ENCODE results near the gene CDH13. TPM values are rescaled to one million over a fixed set of nuclear protein-coding genes. Genes with fewer than 3 reads are reported as not detected.
A peak's percentile ranks its signal among the peaks of the same experiment; 100 is the strongest.

The CDH13 gene
- total RNA-seq, 1 experiment from 2014 or later: 0.56 TPM

- Histone ChIP-seq H3K27me3 (ENCODE audit: low read length) (no peaks in the 10 kb centered on the region), H3K9ac (ENCODE audit: low read length) (peak overlapping the region; percentile 94), H3K79me2 (ENCODE audit: low read length) (peaks cover 21% of the 10 kb centered on the region), H4K20me1 (ENCODE audit: insufficient read depth, low read depth, low read length) (peaks cover 11% of the 10 kb centered on the region), H3K9me3 (ENCODE audit: low read length) (no peaks in the 10 kb centered on the region), H3K4me1 (ENCODE audit: low read length) (peaks cover 19% of the 10 kb centered on the region), H3K9me2 (replicated peaks; ENCODE audit: insufficient read depth, low read length) (no peaks in the 10 kb centered on the region; the same call in 1 of the 2 replicates), H3K4me2 (ENCODE audit: low read depth, low read length, poor library complexity, severe bottlenecking) (peak overlapping the region; percentile 91), H3K4me3 (ENCODE audit: low read length) (peak overlapping the region; percentile 94), H3K27ac (ENCODE audit: low read length) (no peak overlapping the region), H2AFZ (ENCODE audit: low read length) (no peak overlapping the region), H3K36me3 (ENCODE audit: insufficient read depth, low read length) (peaks cover 29% of the 10 kb centered on the region; the same call in 1 of the 2 replicates)
- no peak for DNase-seq
Measured at GRCh38 chr16:83808573-83809014, 1181.8 kb downstream of the CDH13 start.

GRCh38 chr16:83809092-83809491 lies 1182.3 kb downstream of the CDH13 start:
- Histone ChIP-seq H3K79me2 (ENCODE audit: low read length) (peaks cover 21% of the 10 kb centered on the region), H3K27ac (ENCODE audit: low read length) (no peak overlapping the region), H4K20me1 (ENCODE audit: insufficient read depth, low read depth, low read length) (peaks cover 11% of the 10 kb centered on the region), H3K27me3 (ENCODE audit: low read length) (no peaks in the 10 kb centered on the region), H3K9ac (ENCODE audit: low read length) (peak overlapping the region; percentile 94), H3K4me2 (ENCODE audit: low read depth, low read length, poor library complexity, severe bottlenecking) (peak overlapping the region; percentile 91), H2AFZ (ENCODE audit: low read length) (no peak overlapping the region), H3K4me1 (ENCODE audit: low read length) (peaks cover 19% of the 10 kb centered on the region), H3K36me3 (ENCODE audit: insufficient read depth, low read length) (peaks cover 29% of the 10 kb centered on the region; the same call in 1 of the 2 replicates), H3K4me3 (ENCODE audit: low read length) (peak overlapping the region; percentile 94), H3K9me2 (replicated peaks; ENCODE audit: insufficient read depth, low read length) (no peaks in the 10 kb centered on the region; the same call in 1 of the 2 replicates), H3K9me3 (ENCODE audit: low read length) (no peaks in the 10 kb centered on the region)
- no peak for DNase-seq

- H3K36me3 ChIP-seq (ENCODE audit: insufficient read depth, low read length): peaks cover 29% of the 10 kb centered on the region; the same call in 1 of the 2 replicates
- DNase-seq: no peak
- H3K4me2 ChIP-seq (ENCODE audit: low read depth, low read length, poor library complexity, severe bottlenecking): no peak overlapping the region
- no peak overlapping the region for H3K4me3 ChIP-seq (ENCODE audit: low read length)
- H3K4me1 ChIP-seq (ENCODE audit: low read length): peaks cover 18% of the 10 kb centered on the region
- no peaks in the 10 kb centered on the region; the same call in 1 of the 2 replicates for H3K9me2 ChIP-seq (replicated peaks; ENCODE audit: insufficient read depth, low read length)
- no peaks in the 10 kb centered on the region for H3K27me3 ChIP-seq (ENCODE audit: low read length)
- H3K9me3 ChIP-seq (ENCODE audit: low read length): no peaks in the 10 kb centered on the region
- no peak overlapping the region for H2AFZ ChIP-seq (ENCODE audit: low read length)
- H4K20me1 ChIP-seq (ENCODE audit: insufficient read depth, low read depth, low read length): peaks cover 11% of the 10 kb centered on the region
- no peak overlapping the region for H3K9ac ChIP-seq (ENCODE audit: low read length)
- no peak overlapping the region for H3K27ac ChIP-seq (ENCODE audit: low read length)
- peaks cover 21% of the 10 kb centered on the region for H3K79me2 ChIP-seq (ENCODE audit: low read length)
Measured at GRCh38 chr16:83810901-83811300, 1184.1 kb downstream of the CDH13 start.

- H4K20me1 ChIP-seq (ENCODE audit: insufficient read depth, low read depth, low read length): peaks cover 2% of the 10 kb centered on the region
- no peaks in the 10 kb centered on the region for H3K9me2 ChIP-seq (replicated peaks; ENCODE audit: insufficient read depth, low read length)
- H3K79me2 ChIP-seq (ENCODE audit: low read length): peaks cover 10% of the 10 kb centered on the region
- peaks cover 2% of the 10 kb centered on the region for H3K4me1 ChIP-seq (ENCODE audit: low read length)
- H3K27me3 ChIP-seq (ENCODE audit: low read length): no peaks in the 10 kb centered on the region
- H3K9me3 ChIP-seq (ENCODE audit: low read length): no peaks in the 10 kb centered on the region
- no peak overlapping the region for H3K27ac ChIP-seq (ENCODE audit: low read length)
- H3K4me2 ChIP-seq (ENCODE audit: low read depth, low read length, poor library complexity, severe bottlenecking): no peak overlapping the region
- H3K36me3 ChIP-seq (ENCODE audit: insufficient read depth, low read length): peaks cover 29% of the 10 kb centered on the region; the same call in 1 of the 2 replicates
- no peak overlapping the region for H3K4me3 ChIP-seq (ENCODE audit: low read length)
- H3K9ac ChIP-seq (ENCODE audit: low read length): no peak overlapping the region
- no peak overlapping the region for H2AFZ ChIP-seq (ENCODE audit: low read length)
- peak; percentile 51 for DNase-seq
Measured at GRCh38 chr16:83813823-83814658, 1187.3 kb downstream of the CDH13 start.

GRCh38 chr16:83814659-83814985 lies 1187.9 kb downstream of the CDH13 start:
- no peak overlapping the region for H3K27ac ChIP-seq (ENCODE audit: low read length)
- no peaks in the 10 kb centered on the region for H4K20me1 ChIP-seq (ENCODE audit: insufficient read depth, low read depth, low read length)
- no peaks in the 10 kb centered on the region; the same call in 1 of the 2 replicates for H3K4me1 ChIP-seq (ENCODE audit: low read length)
- H3K36me3 ChIP-seq (ENCODE audit: insufficient read depth, low read length): peaks cover 29% of the 10 kb centered on the region; the same call in 1 of the 2 replicates
- no peak for DNase-seq
- no peak overlapping the region for H3K4me2 ChIP-seq (ENCODE audit: low read depth, low read length, poor library complexity, severe bottlenecking)
- H3K9ac ChIP-seq (ENCODE audit: low read length): no peak overlapping the region
- no peak overlapping the region for H2AFZ ChIP-seq (ENCODE audit: low read length)
- peaks cover 6% of the 10 kb centered on the region for H3K79me2 ChIP-seq (ENCODE audit: low read length)
- no peaks in the 10 kb centered on the region for H3K9me3 ChIP-seq (ENCODE audit: low read length)
- H3K9me2 ChIP-seq (replicated peaks; ENCODE audit: insufficient read depth, low read length): no peaks in the 10 kb centered on the region
- no peaks in the 10 kb centered on the region for H3K27me3 ChIP-seq (ENCODE audit: low read length)
- no peak overlapping the region for H3K4me3 ChIP-seq (ENCODE audit: low read length)

GRCh38 chr16:83817022-83817421 lies 1190.3 kb downstream of the CDH13 start:
- Histone ChIP-seq H2AFZ (ENCODE audit: low read length) (no peak overlapping the region), H3K79me2 (ENCODE audit: low read length) (no peaks in the 10 kb centered on the region), H3K4me2 (ENCODE audit: low read depth, low read length, poor library complexity, severe bottlenecking) (no peak overlapping the region), H3K9me2 (replicated peaks; ENCODE audit: insufficient read depth, low read length) (no peaks in the 10 kb centered on the region), H4K20me1 (ENCODE audit: insufficient read depth, low read depth, low read length) (no peaks in the 10 kb centered on the region), H3K27ac (ENCODE audit: low read length) (no peak overlapping the region), H3K36me3 (ENCODE audit: insufficient read depth, low read length) (peaks cover 10% of the 10 kb centered on the region; the same call in 1 of the 2 replicates), H3K9me3 (ENCODE audit: low read length) (no peaks in the 10 kb centered on the region), H3K4me1 (ENCODE audit: low read length) (no peaks in the 10 kb centered on the region), H3K4me3 (ENCODE audit: low read length) (no peak overlapping the region), H3K27me3 (ENCODE audit: low read length) (no peaks in the 10 kb centered on the region), H3K9ac (ENCODE audit: low read length) (no peak overlapping the region)
- DNase-seq: no peak

- Histone ChIP-seq H2AFZ (ENCODE audit: low read length) (no peak overlapping the region), H3K36me3 (ENCODE audit: insufficient read depth, low read length) (no peaks in the 10 kb centered on the region), H3K9me2 (replicated peaks; ENCODE audit: insufficient read depth, low read length) (no peaks in the 10 kb centered on the region), H3K4me3 (ENCODE audit: low read length) (no peak overlapping the region), H3K9ac (ENCODE audit: low read length) (no peak overlapping the region), H3K27ac (ENCODE audit: low read length) (no peak overlapping the region), H3K9me3 (ENCODE audit: low read length) (no peaks in the 10 kb centered on the region), H3K4me2 (ENCODE audit: low read depth, low read length, poor library complexity, severe bottlenecking) (no peak overlapping the region), H3K27me3 (ENCODE audit: low read length) (no peaks in the 10 kb centered on the region), H3K4me1 (ENCODE audit: low read length) (no peaks in the 10 kb centered on the region), H4K20me1 (ENCODE audit: insufficient read depth, low read depth, low read length) (no peaks in the 10 kb centered on the region), H3K79me2 (ENCODE audit: low read length) (no peaks in the 10 kb centered on the region)
- DNase-seq: no peak
Measured at GRCh38 chr16:83818276-83818675, 1191.5 kb downstream of the CDH13 start.

GRCh38 chr16:83819361-83819760 lies 1192.6 kb downstream of the CDH13 start:
- H3K27ac ChIP-seq (ENCODE audit: low read length): no peak overlapping the region
- no peaks in the 10 kb centered on the region for H3K9me3 ChIP-seq (ENCODE audit: low read length)
- H3K4me2 ChIP-seq (ENCODE audit: low read depth, low read length, poor library complexity, severe bottlenecking): no peak overlapping the region
- H4K20me1 ChIP-seq (ENCODE audit: insufficient read depth, low read depth, low read length): no peaks in the 10 kb centered on the region
- no peaks in the 10 kb centered on the region for H3K27me3 ChIP-seq (ENCODE audit: low read length)
- no peak overlapping the region for H3K9ac ChIP-seq (ENCODE audit: low read length)
- H2AFZ ChIP-seq (ENCODE audit: low read length): no peak overlapping the region
- no peaks in the 10 kb centered on the region for H3K4me1 ChIP-seq (ENCODE audit: low read length)
- no peaks in the 10 kb centered on the region for H3K36me3 ChIP-seq (ENCODE audit: insufficient read depth, low read length)
- H3K9me2 ChIP-seq (replicated peaks; ENCODE audit: insufficient read depth, low read length): no peaks in the 10 kb centered on the region
- H3K79me2 ChIP-seq (ENCODE audit: low read length): no peaks in the 10 kb centered on the region
- DNase-seq: no peak
- no peak overlapping the region for H3K4me3 ChIP-seq (ENCODE audit: low read length)
